ENCODE measurements around the gene ERCC6L2.

The ERCC6L2 gene

GRCh38 chr9:95930277-95930676 is 54.8 kb downstream of the ERCC6L2 start:
- no peak for DNase-seq

DNA sequence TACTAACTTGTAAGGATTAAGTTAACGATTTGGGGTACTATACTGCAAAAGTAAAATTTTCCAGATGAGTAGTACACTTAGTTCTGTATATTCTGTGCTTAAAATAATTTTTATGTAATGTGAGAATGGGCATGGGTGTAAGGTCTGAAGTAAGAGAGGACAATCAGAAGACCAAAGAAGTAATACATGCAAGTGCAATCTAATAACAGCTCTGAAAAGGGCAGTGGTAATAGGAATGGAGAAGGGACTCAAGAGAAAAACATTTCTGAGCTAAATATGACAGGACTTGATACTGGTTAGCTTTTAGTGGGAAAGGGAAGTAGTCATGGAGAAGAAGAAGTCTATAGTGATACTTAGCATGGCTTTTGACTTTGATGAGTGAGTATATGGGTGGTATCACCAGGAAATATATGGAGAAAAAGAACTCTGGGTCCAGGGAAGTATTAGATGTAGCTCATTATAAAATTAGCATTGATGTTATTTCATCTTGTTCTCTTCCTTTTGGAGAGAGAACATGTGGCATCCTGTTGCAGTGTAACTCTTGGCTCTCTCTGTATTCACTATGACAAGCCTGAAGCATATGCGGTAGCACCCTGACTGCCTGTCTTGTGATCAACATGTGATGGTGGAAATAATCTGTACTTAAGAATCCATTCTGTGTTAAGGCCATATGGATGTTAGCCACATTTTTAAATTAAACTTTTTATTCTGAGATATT is 60.5 kb downstream of the ERCC6L2 start:
- DNase-seq: no peak

- DNase-seq: no peak
These were observed 61.1 kb downstream of the ERCC6L2 start for GRCh38 chr9:95936579-95937075.

DNA sequence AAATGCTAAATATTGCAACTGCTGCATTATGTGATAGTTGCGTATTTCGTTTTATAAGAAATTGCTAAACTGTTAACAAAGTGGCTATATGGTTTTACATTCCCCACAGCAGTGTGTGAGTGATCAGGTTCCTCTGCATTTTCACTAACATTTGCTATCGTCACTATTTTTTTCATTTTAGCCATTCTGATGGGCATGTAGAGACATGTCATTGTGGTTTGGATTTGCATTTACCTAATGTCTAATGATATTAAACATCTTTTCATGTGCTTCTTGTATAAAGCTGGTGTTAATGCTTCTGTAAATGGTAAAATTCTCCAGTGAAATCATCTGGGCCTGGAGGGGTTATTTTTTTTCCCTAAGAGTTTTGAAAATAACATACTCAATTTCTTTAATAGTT is 61.6 kb downstream of the ERCC6L2 start:
- DNase-seq: no peak

DNA sequence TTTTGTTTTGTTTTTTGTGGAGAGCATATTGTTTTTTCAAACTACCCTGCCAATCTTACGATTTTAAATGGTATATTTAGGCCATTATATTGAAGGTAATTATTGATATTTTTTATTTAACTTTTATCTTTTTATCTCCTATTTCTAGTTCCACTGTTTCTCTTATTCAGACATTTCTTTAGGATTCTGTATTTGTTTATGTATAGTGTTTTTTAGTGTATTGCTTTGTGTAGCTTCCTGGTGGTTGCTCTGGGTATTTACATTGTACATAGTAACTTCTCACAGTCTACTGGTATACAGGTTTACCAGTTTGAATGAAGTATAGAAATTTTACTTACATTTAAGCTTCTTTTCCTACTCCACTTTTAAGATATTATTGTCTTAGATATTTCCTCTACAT is 63.2 kb downstream of the ERCC6L2 start:
- DNase-seq: no peak

DNA sequence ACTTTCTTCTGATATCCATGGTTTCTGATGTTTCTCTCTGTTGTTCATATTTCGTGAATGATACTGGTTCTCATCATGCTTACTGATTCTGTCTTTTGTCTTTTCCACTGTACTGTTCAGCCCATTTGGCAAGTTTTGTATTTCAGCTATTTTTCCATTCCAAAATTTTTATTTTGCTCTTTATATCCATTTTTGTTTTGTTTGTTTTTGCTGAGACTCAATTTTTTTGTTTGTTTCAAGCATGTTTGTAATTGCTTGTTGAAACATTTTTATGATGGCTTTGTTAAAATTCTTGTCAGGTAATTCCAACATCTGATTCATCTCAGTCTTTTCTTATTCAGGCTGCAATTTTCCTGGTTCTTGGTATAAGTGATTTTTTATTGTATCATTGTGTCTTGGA is 64.0 kb downstream of the ERCC6L2 start:
- DNase-seq: no peak

DNA sequence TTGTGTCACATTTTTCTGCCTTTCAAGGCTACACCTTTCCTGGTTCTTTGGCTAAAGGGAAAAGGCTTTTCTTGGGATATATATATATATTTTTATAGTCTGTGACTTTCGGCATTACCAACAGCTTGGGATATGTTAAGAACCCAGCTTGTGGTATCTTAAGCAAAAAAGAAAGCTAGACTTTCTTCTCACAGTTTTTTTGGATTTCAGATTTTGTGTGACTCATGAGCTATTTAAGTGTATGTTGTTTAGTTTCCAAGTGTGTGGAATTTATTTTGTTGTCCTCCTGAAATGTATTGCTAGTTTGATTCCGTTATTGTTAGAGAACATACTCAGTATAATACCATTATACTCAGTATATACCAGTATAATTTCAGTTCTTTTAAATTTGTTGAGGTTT is 64.8 kb downstream of the ERCC6L2 start:
- no peak for DNase-seq

- DNase-seq: no peak
These were observed 66.5 kb downstream of the ERCC6L2 start for GRCh38 chr9:95942016-95942415.

- DNase-seq: no peak
These were observed 71.6 kb downstream of the ERCC6L2 start for GRCh38 chr9:95947118-95947517.

DNA sequence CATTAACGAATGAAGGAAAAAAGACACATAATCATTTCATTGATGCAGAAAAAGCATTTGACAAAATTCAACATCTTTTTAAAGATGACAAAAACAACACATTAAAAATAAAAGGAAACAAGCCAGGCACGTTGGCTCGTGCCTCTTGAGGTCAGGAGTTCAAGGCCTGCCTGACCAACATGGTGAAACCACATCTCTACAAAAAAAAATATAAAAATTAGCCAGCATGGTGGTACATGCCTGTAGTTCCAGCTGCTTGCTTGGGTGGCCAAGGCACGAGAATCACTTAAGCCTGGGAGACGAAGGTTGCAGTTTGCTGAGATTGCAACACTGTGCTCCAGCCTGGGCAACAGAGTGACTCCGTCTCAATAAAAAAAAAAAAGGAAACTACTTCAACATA is 77.0 kb downstream of the ERCC6L2 start:
- DNase-seq: no peak

GRCh38 chr9:95953986-95954385 is 78.5 kb downstream of the ERCC6L2 start:
- DNase-seq: no peak

GRCh38 chr9:95954940-95955339 is 79.4 kb downstream of the ERCC6L2 start:
- DNase-seq: no peak

- DNase-seq: no peak
These were observed 87.4 kb downstream of the ERCC6L2 start for GRCh38 chr9:95962936-95963335.

GRCh38 chr9:95963659-95964058 is 88.2 kb downstream of the ERCC6L2 start:
- DNase-seq: no peak

- DNase-seq: no peak
These were observed 90.8 kb downstream of the ERCC6L2 start for GRCh38 chr9:95966306-95966705.

DNA sequence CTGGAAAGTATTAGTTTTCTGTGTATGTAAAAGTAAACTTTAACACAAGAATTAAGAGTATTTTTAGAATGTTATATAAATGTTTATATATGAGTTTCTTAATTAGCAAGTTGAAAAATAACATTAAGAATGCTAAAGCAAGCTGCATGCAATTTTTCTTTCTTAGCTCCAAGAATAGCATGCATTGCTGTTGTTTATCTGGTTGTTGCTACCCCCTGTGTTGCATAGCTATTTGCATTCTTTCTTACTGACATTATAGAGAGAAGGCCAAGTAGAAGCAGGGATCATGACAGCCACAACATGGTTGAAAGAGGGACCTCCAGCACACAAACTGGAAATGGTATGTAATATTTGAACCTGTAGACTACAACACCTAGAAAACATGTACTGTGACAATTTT is 94.8 kb downstream of the ERCC6L2 start:
- DNase-seq: no peak

- no peak for DNase-seq
These were observed 96.3 kb downstream of the ERCC6L2 start for GRCh38 chr9:95971815-95972214.

DNA sequence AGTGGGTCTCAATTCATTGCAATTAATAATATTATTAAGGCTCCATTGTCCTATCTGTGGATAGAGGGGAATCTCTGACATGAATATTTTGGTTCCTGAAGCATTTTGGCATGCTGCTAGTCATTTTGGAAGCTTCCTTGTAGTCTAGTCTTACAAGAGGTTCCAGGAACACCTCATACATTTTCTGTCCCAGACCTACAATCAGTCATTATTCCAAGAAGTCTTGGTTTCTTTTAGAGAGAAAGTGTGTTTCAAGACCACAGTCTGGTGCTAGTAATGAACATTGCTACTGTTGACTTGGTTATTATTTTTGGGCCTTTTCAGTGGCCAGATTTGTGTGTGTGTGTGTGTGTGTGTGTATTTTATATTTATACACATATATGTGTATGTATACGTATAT is 98.9 kb downstream of the ERCC6L2 start:
- no peak for DNase-seq

GRCh38 chr9:95977371-95977770 is 101.9 kb downstream of the ERCC6L2 start:
- no peak for DNase-seq

- no peak for DNase-seq
These were observed 102.6 kb downstream of the ERCC6L2 start for GRCh38 chr9:95978106-95978505.

GRCh38 chr9:95979446-95979845 is 104.0 kb downstream of the ERCC6L2 start:
- no peak for DNase-seq

DNA sequence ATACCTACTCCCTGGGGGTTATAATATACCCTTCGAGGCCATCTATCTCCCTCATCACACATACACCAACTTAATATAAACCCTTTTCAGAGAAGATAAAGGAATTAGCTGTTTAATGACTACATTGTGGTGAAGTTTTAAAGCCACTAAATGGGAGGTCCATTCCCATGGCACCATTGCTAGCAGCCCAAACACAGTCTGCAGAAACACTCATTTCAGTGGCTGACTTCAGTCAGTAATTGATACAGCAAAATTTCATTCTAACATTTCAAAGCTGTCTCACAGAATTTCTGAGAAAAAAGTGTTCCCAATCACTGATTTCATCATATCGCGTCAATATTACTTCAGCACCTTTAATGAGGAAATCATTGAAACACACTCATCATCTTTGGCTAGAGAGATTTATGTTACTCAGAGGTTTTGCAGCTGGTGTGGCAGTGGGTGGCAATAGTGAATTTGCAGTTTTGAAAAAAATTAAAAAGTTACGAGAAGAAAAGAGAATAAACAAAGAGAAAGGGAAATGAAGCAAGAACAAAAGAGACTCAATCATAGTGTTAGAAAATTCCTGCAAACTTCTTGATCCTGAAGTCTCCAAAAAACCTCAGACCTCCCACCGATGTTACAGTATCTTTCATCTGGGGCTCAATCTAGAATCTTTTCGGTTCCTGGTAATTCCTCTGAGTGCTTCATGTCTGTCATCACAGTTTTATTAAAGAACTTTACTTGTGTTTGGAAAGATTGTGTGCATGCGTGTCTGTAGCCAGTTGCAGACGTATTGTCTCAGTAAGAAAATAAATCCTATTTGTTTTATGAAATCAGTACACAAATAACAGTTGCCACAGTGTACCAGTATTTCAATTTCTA is 105.0 kb downstream of the ERCC6L2 start:
- no peak for DNase-seq

DNA sequence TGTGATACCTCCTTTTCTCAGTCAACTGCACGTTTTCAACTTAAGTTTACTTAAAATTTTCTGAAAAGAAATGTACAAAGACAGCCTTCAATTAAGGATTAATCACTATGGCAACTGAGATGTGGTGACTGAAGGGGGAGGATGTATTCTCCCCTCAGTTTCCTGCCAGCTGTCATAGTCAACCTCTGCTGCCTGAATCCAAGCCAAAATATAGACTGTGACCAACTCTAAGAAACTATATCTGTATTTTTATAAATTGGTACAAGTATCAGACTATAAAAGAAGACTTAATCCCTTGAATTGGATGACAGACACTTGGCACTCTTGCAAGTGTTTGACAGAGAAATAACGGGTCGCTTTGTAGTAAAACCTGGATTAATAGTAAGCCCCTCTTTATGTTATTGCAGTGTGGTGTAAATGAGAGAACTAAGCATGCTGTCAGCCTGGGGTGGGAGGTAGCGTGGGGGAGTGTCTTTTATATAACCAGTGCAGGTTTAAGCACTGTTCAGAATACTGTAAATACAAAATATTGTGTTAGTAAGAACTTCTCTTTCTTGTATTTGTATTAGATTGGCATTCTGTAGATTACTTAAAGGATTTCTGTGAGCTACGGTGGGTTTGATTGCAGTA is 106.4 kb downstream of the ERCC6L2 start:
- peak; percentile 35 to 87 for DNase-seq
